Gastrocnemius medialis (tissue), 4 donors: ENCODE results near the gene VWA5B1. TPM values are rescaled to one million over a fixed set of nuclear protein-coding genes. Genes with fewer than 3 reads are reported as not detected.

Experiments
- ATAC-seq, 2 donors: fragments of 150-250 bp; one replicate each; pipeline ENCODE4 v1.9.1; 2016
- DNase-seq, 2 donors: peaks; one replicate each; pipeline ENCODE4 v3.0.0-alpha.2; 2019
- H3K27ac ChIP-seq, 4 donors: fragments of 200-600 bp; sonication (generic); 1 replicate in 1 of 4; 2 replicates in 3 of 4; pipeline ENCODE4 v1.5.1; 2016 to 2018; ENCODE audit warnings: mild to moderate bottlenecking in 2 of 4, moderate library complexity in 1 of 4
- H3K27me3 ChIP-seq, 3 donors: fragments of 200-600 bp; sonication (generic) in 2 of 3; 1 replicate in 1 of 3; 2 replicates in 2 of 3; pipeline versions ENCODE4 v1.5.1 to v1.6.0; 2016 to 2019; ENCODE audit warnings: mild to moderate bottlenecking in 1 of 3, moderate library complexity in 1 of 3
- H3K36me3 ChIP-seq, 2 donors: fragments of 200-600 bp; sonication (generic) in 1 of 2; one replicate each; pipeline ENCODE4 v1.5.1; 2017 to 2018
- H3K4me1 ChIP-seq, 2 donors: fragments of 200-600 bp; sonication (generic) in 1 of 2; one replicate each; pipeline ENCODE4 v1.5.1; 2016 to 2017; ENCODE audit warnings: mild to moderate bottlenecking in 2 of 2
- H3K4me3 ChIP-seq, 4 donors: fragments of 200-600 bp; sonication (generic) in 3 of 4; 1 replicate in 1 of 4; 2 replicates in 3 of 4; pipeline ENCODE4 v1.5.1; 2016 to 2019; ENCODE audit warnings: mild to moderate bottlenecking in 2 of 4
- H3K9me3 ChIP-seq, 3 donors: fragments of 200-600 bp; sonication (generic) in 2 of 3; 1 replicate in 1 of 3; 2 replicates in 2 of 3; pipeline ENCODE4 v1.5.1; 2016 to 2019
- POLR2A ChIP-seq, 2 donors: fragments of 450-650 bp; IDR thresholded peaks; one replicate each; pipeline ENCODE4 v1.6.1; 2017; ENCODE audit warnings: antibody characterized with exemption in 2 of 2, mild to moderate bottlenecking in 2 of 2, moderate library complexity in 2 of 2
- in situ Hi-C, 4 donors: fragments of 200-750 bp; cut with MboI; loops; one replicate each; pipeline versions ENCODE4 v1.15.0 to v1.8.0; 2017; ENCODE audit warnings: low sequenced_read_pairs in 4 of 4
- intact Hi-C: fragments of 100-400 bp; cut with DNase I; formaldehyde crosslinking; loops from one replicate; pipeline ENCODE4 v1.15.1; 2023; ENCODE audit warnings: low total_unique reads
- total RNA-seq, 4 donors: library from RNA; depleted of rRNA; stranded (reverse); fragments of >200 nt; gene quantifications; one replicate each; pipeline versions ENCODE4 v1.1.0 to v1.2.3, GENCODE V29; 2016
- TF ChIP-seq, protein P1 (sequence below), 5 experiments: fragments of 450-650 bp in 3 of 5; fragments of 200-600 bp in 2 of 5; sonication (generic) in 2 of 5; IDR thresholded peaks in 4 of 5; conservative IDR thresholded peaks in 1 of 5; 1 replicate in 4 of 5; 2 replicates in 1 of 5; pipeline ENCODE4 v1.5.1; 2016 to 2019; ENCODE audit warnings: antibody characterized with exemption in 5 of 5, mild to moderate bottlenecking in 3 of 5, moderate library complexity in 3 of 5

The VWA5B1 gene
- total RNA-seq, 4 donors from 2014 or later = 0.25 TPM; not detected in 3

DNA sequence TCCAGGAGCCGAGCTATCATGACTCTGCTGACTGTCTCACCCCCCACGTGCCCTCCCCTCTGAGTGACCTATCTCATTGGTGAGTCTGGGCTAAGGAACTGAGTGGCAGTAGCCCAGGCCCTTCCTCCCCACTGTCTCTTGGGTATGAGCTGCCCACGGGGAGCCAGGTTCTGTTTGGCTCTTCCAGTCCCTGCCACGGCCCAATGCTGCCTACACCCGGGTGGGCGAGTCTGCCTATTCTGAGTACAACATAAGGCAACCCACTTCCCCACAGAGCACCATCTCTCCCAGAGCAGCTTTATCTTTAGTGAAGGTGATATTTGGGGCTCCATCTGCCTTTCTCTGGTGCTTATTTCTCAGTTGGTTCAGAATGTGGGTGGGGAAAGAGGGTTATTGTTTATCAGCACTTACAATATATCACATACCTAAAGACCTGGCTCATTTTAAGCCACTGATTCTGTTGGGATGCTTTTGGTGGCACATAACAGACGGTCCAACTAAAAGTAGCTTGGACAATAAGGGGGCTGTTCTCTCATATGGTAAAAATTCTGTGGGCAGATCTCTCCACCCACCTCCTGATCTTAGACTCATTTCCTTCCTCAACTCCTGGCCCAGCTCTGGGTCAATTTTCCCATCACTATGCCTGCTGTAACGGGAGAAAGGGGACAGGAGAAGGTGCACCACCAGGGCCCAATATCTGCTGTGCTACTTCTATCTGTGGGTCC lies 27.7 kb upstream of the VWA5B1 start:
- in situ Hi-C loops = no loop called here
- TF ChIP-seq, protein P1, sequence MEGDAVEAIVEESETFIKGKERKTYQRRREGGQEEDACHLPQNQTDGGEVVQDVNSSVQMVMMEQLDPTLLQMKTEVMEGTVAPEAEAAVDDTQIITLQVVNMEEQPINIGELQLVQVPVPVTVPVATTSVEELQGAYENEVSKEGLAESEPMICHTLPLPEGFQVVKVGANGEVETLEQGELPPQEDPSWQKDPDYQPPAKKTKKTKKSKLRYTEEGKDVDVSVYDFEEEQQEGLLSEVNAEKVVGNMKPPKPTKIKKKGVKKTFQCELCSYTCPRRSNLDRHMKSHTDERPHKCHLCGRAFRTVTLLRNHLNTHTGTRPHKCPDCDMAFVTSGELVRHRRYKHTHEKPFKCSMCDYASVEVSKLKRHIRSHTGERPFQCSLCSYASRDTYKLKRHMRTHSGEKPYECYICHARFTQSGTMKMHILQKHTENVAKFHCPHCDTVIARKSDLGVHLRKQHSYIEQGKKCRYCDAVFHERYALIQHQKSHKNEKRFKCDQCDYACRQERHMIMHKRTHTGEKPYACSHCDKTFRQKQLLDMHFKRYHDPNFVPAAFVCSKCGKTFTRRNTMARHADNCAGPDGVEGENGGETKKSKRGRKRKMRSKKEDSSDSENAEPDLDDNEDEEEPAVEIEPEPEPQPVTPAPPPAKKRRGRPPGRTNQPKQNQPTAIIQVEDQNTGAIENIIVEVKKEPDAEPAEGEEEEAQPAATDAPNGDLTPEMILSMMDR (IDR thresholded peaks at IDR 0.05 in 4 of 5, conservative IDR thresholded peaks at IDR 0.05 in 1 of 5) = no peak
- no peak for TF ChIP-seq POLR2A (IDR thresholded peaks at IDR 0.05)

DNA sequence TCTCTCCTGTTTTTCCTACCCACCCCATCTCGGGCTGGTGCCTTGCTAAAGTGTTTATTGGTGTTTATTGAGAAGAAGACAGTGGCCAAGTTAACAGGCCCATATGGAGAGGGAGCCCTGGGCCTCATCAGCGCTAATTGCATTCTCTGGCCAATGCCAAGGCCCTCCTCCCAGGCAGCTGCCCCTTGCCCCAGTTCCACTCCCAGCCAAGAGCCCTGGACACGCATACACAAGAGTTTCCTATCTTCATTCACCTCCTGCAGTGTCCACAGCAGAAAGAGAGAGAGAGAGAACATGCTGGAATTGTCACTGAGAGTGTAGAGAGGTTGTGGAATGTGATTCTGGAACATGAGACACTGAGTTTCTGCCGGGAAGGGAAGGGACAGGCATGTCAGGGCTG lies 25.4 kb upstream of the VWA5B1 start:
- no peak overlapping the region for H3K27ac ChIP-seq
- no peaks in the 10 kb centered on the region for H3K9me3 ChIP-seq
- no peak for ATAC-seq
- DNase-seq = no peak
- H3K4me3 ChIP-seq = no peak overlapping the region
- in situ Hi-C loops (no loop called here), intact Hi-C loops (no loop called here)
- no peaks in the 10 kb centered on the region for H3K27me3 ChIP-seq
- TF ChIP-seq POLR2A (IDR thresholded peaks at IDR 0.05) = no peak
- TF ChIP-seq, protein P1 (IDR thresholded peaks at IDR 0.05 in 4 of 5, conservative IDR thresholded peaks at IDR 0.05 in 1 of 5) = no peak
- no peaks in the 10 kb centered on the region for H3K36me3 ChIP-seq
- H3K4me1 ChIP-seq = peaks cover 8% of the 10 kb centered on the region in 2 donors

More for the DNA sequence above, 27.7 kb upstream of the VWA5B1 start:
- no peaks in the 10 kb centered on the region for H3K36me3 ChIP-seq
- DNase-seq (no peak), ATAC-seq (no peak)
- no peaks in the 10 kb centered on the region for H3K9me3 ChIP-seq
- no peak overlapping the region for H3K27ac ChIP-seq
- H3K27me3 ChIP-seq = peaks cover 0 to 2% (median 0%) of the 10 kb centered on the region in 3 donors
- intact Hi-C loops = no loop called here
- peaks cover 8% of the 10 kb centered on the region in 2 donors for H3K4me1 ChIP-seq
- H3K4me3 ChIP-seq = no peak overlapping the region

DNA sequence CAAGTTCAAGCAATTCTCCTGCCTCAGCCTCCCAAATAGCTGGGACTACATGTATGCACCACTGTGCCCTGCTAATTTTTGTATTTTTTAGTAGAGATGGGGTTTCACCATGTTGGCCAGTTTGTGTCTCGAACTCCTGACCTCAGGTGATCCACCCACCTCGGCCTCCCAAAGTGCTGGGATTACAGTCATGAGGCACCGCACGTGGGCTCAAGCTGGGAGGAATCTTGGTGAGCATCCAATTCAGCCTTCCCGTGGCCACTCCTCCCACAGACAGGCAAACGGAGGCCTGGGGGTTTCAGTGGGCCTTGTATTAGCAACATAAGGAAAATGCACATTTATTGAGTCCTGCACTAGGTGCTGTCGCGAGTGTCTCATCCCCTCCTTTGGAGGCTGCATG lies 24.5 kb upstream of the VWA5B1 start:
- Histone ChIP-seq H3K36me3 (no peaks in the 10 kb centered on the region), H3K4me3 (no peak overlapping the region), H3K27me3 (no peaks in the 10 kb centered on the region), H3K9me3 (no peaks in the 10 kb centered on the region), H3K4me1 (peaks cover 8% of the 10 kb centered on the region in 2 donors), H3K27ac (no peak overlapping the region)
- DNase-seq (no peak), ATAC-seq (no peak)
- TF ChIP-seq, protein P1 (IDR thresholded peaks at IDR 0.05 in 4 of 5, conservative IDR thresholded peaks at IDR 0.05 in 1 of 5) = no peak
- TF ChIP-seq POLR2A (IDR thresholded peaks at IDR 0.05) = no peak
- intact Hi-C loops (no loop called here), in situ Hi-C loops (no loop called here)

DNA sequence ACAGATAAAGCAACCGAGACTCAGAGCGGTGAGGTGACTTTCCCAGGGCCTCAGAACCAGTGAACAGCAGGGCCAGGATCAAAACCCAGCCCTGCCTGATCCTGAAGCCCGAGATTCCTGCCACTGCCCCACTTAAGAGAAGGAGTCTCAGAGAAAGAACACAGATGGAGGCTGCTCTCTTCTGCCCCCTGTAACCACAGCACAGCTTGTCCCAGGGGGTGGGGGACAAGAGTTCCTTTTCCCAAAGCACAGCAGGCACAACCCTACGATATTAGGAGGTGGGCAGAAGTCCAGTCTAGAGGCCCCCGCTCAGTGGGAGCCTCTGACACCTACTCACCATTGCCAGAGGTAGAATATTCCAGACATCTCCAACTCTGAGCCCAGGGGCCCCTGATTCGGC lies 24.0 kb upstream of the VWA5B1 start:
- TF ChIP-seq, protein P1 (IDR thresholded peaks at IDR 0.05 in 4 of 5, conservative IDR thresholded peaks at IDR 0.05 in 1 of 5) = no peak
- no peak for TF ChIP-seq POLR2A (IDR thresholded peaks at IDR 0.05)
- H3K4me3 ChIP-seq = no peak overlapping the region
- H3K27ac ChIP-seq = no peak overlapping the region
- DNase-seq (no peak), ATAC-seq (no peak)
- H3K36me3 ChIP-seq = no peaks in the 10 kb centered on the region
- no peaks in the 10 kb centered on the region for H3K9me3 ChIP-seq
- peaks cover 8% of the 10 kb centered on the region in 2 donors for H3K4me1 ChIP-seq
- in situ Hi-C loops (no loop called here), intact Hi-C loops (no loop called here)
- H3K27me3 ChIP-seq = no peaks in the 10 kb centered on the region
